ENCODE data around the gene POLR3A. TPM values are rescaled to one million over a fixed set of nuclear protein-coding genes. Genes with fewer than 3 reads are reported as not detected.

Gene POLR3A
- total and polyA plus RNA-seq, 2 of the 13 experiments (the other 11 are each of a cell fraction or from before 2014, with no cell fraction given) = 13.6 to 19.2 TPM

- TF ChIP-seq ZBTB49 (CRISPR knock-in tag; IDR thresholded peaks at IDR 0.05; ENCODE audit: borderline replicate concordance) (no peak), BATF2 (CRISPR knock-in tag; IDR thresholded peaks at IDR 0.05) (no peak), CERS6 (CRISPR knock-in tag; IDR thresholded peaks at IDR 0.05) (no peak), SCMH1 (CRISPR knock-in tag; IDR thresholded peaks at IDR 0.05; ENCODE audit: borderline replicate concordance) (no peak), SMAD9 (CRISPR knock-in tag; IDR thresholded peaks at IDR 0.05) (no peak), MAFF (IDR thresholded peaks at IDR 0.05; ENCODE audit: low read depth, low read length) (no peak), THAP8 (CRISPR knock-in tag; IDR thresholded peaks at IDR 0.05; ENCODE audit: borderline replicate concordance) (no peak)
Observed at GRCh38 chr10:77949167-77949566, 80.1 kb downstream of the POLR3A start (continued).

GRCh38 chr10:77946084-77946483, 83.2 kb downstream of the POLR3A start:
- no peak for TF ChIP-seq ZNF18 (CRISPR knock-in tag; IDR thresholded peaks at IDR 0.05; ENCODE audit: insufficient replicate concordance)
- TF ChIP-seq THAP11 (CRISPR knock-in tag; IDR thresholded peaks at IDR 0.05) = peak; percentile 84
- TF ChIP-seq ZNF143 (CRISPR knock-in tag; IDR thresholded peaks at IDR 0.05) = peak; percentile 61
- Histone ChIP-seq H3K9me3 (ENCODE audit: low read length) (peaks cover 8% of the 10 kb centered on the region; the same call in 1 of the 2 replicates), H3K27me3 (ENCODE audit: control insufficient read depth in 1 of 2, insufficient read depth in 2 of 2, low read length in 2 of 2) (no peaks in the 10 kb centered on the region; a peak in 1 of 5 replicates), H3K4me2 (ENCODE audit: low read depth, low read length) (no peak overlapping the region; the same call in 1 of the 2 replicates), H3K36me3 (replicated peaks in 1 of 2; ENCODE audit: control insufficient read depth in 1 of 2, insufficient read depth in 2 of 2, low read length in 2 of 2) (no peaks in the 10 kb centered on the region), H3K4me1 (ENCODE audit: insufficient read depth, low read length) (peaks cover 67% of the 10 kb centered on the region), H4K20me1 (ENCODE audit: insufficient read depth, low read length) (no peaks in the 10 kb centered on the region), H3K27ac (ENCODE audit: extremely low read length, insufficient read depth, low read length) (no peak overlapping the region), H3K4me3 (replicated peaks in 1 of 3; ENCODE audit: insufficient read depth in 1 of 3, low read depth in 2 of 3, low read length in 3 of 3) (no peak overlapping the region), H2AFZ (ENCODE audit: low read length) (no peak overlapping the region), H3K79me2 (ENCODE audit: insufficient read depth, low read length) (no peaks in the 10 kb centered on the region), H3K9ac (ENCODE audit: insufficient read depth, low read depth, low read length) (no peak overlapping the region)
- DNase-seq (ENCODE audit: low spot score) (no peak), ATAC-seq (no peak), FAIRE-seq (peak; percentile 23)
- ChIA-PET POLR2A (no interaction called here), CTCF (ENCODE audit: low intra/inter-chr PET ratio, low total read pairs) (no interaction called here)
- in situ Hi-C loops (cut with HindIII; ENCODE audit: extremely low pct_ligation_motif_present, low pct_unique_long_range_greater_than_20kb) = no loop called here
- BruUV-seq (replicated peaks) = no TSS peak
- intact Hi-C loops (cut with micrococcal nuclease; ENCODE audit: unreplicated experiment) = no loop called here
- WGBS (ENCODE audit: low lambda C conversion rate) = 19% methylated on average over 2 of the region's 2 CpGs
